Measurements from ENCODE around the gene MAP2.

Gene MAP2

GRCh38 chr2:209762563-209762962 lies 338.7 kb downstream of the MAP2 start:
- Histone ChIP-seq H3K27ac (no peak overlapping the region), H3K4me3 (no peak overlapping the region)

DNA sequence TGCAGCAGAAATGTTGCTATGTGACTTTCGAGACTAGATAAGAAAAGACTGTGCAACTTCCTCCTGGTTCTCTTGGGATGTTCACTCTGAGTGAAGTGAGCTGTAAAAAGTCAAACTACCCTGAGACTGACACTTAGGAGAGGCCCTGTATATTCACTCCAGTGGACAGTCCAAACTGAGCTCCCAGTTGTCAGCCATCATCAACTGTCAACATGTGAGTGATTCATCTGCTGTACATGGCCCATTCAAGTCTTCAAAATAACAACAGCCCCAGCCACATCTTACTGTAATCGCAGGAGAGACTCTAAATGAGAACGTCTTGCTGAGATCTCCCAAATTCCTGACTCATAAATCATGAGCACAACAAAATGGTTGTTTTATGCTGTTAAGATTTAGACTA lies 339.3 kb downstream of the MAP2 start:
- Histone ChIP-seq H3K27ac (no peak overlapping the region), H3K4me3 (no peak overlapping the region)

- Histone ChIP-seq H3K4me3 (no peak overlapping the region), H3K27ac (no peak overlapping the region)
These were observed 342.8 kb downstream of the MAP2 start for GRCh38 chr2:209766613-209767012.

- no peak overlapping the region for H3K27ac ChIP-seq
These were observed 343.5 kb downstream of the MAP2 start for GRCh38 chr2:209767316-209767715.

DNA sequence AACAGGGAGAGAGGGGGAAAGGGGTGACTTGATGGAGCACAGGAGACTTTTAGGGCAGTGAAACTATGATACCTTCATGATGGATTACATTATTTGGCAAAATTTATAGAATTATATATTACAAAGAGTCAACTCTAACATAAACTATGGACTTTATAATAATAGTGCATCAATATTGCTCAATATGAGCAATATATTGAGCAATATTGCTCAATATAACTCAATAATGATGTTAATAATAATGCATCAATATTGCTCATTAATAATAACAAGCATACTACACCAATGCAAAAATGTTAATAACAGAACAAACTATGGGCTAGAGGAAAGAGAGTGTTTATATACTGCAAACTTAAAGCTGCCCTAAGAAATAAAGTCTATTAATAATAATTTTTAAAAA lies 344.7 kb downstream of the MAP2 start:
- Histone ChIP-seq H3K27ac (no peak overlapping the region), H3K4me3 (no peak overlapping the region)

More at GRCh38 chr2:209767316-209767715, 343.5 kb downstream of the MAP2 start:
- no peak overlapping the region for H3K4me3 ChIP-seq

DNA sequence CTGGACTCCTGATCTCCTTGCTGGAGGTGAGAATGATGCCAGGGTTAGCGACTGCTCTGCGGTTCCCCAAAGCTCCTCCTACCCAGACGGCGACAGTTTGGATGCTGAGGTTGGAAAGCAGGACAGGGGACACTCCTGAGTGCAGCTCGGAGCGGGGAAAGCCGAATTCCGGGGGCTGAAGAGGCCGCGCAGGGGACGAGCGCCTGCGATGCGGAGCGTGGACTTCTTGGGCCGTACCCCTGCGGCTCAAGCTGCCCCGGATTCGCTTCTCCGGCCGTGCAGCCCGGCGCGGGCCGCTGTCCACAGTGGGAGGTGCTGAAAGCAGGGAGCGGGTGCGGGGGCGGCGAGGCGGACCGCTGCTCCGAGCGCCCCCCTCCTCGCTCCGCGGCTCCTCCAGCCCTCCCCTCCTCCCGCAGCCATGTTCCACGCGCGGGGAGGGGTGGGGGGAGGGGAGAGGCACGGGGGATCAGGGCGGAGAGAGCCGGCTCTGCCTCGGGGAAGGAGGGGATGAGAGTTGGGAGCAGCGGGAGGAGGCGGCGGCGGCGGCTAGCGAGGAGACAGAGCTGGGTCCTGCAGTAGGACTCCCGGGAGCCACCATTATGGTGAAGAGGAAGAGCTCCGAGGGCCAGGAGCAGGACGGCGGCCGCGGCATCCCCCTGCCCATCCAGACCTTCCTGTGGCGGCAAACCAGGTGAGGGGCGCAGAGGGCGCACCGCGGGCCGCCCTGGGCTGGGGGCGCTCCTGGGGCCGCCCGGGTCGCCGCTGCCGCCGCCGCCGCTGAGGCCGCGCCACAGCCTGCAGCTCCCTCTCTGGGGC lies 347.8 kb downstream of the MAP2 start, which contains the start of gene UNC80:
UNC80 (plus strand) TSS at position 359 of the 816 bp plus-strand sequence; CDS start at position 600, 241 bp downstream.
- Histone ChIP-seq H3K27ac (no peak within 1 kb of the TSS), H3K4me3 (peak within 1 kb of the TSS in 2 of 7 experiments; percentile 17 to 27)

- no peak overlapping the region for H3K27ac ChIP-seq
- peak overlapping the region in 1 of 7 experiments; percentile 27 for H3K4me3 ChIP-seq
These were observed 348.4 kb downstream of the MAP2 start for GRCh38 chr2:209772290-209772685.

- Histone ChIP-seq H3K27ac (no peak overlapping the region), H3K4me3 (no peak overlapping the region)
These were observed 349.5 kb downstream of the MAP2 start for GRCh38 chr2:209773377-209773776.
